Prostate gland (tissue), 2 donors: ENCODE results near the gene GOLIM4.

Experiments used
- CTCF ChIP-seq, 4 experiments: fragments of 200-600 bp in 2 of 4; fragments of 450-650 bp in 2 of 4; sonication (generic) in 2 of 4; IDR thresholded peaks; 1 replicate in 3 of 4; 2 replicates in 1 of 4; pipeline ENCODE4 v1.5.1; 2016 to 2019; ENCODE audit warnings: antibody characterized with exemption in 4 of 4, mild to moderate bottlenecking in 2 of 4, moderate library complexity in 2 of 4
- POLR2A ChIP-seq: fragments of 450-650 bp; IDR thresholded peaks from one replicate; pipeline ENCODE4 v1.6.1; 2016; ENCODE audit warnings: antibody characterized with exemption, mild to moderate bottlenecking
- POLR2AphosphoS5 ChIP-seq: sonication (generic); formaldehyde crosslinking; IDR thresholded peaks from one replicate; pipeline ENCODE4 v1.6.1; 2017; ENCODE audit warnings: antibody characterized with exemption

DNA sequence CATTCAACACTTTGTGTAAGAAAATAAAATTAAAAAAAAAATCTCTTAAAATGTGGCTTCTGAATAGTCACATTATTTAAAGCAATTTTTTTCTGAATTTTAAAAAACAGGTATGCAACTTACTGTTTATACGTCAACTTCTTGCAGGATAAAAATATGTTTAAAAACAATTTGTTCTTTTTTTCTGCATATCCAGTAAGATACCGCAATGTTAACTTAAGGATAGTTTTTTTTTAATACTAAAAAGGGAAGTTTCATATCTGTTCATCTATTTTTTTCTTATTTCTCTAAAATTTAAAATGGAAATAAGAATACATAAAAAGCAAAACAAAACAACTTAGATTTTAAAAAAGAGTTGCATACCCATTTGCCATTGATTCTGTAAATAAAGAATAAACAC lies 27.4 kb downstream of the GOLIM4 start:
- no peak for TF ChIP-seq CTCF (IDR thresholded peaks at IDR 0.05)
- TF ChIP-seq POLR2A: no peak
- no peak for TF ChIP-seq POLR2AphosphoS5
